Amniotic stem cell (primary cell): ENCODE data around the gene CD300E.

ENCODE experiments used
- DNase-seq: peaks from one replicate; lab custom pipeline; 2025; lab: John Stamatoyannopoulos, UW

The CD300E gene

GRCh38 chr17:74566132-74566753, 57.3 kb downstream of the CD300E start:
- DNase-seq, result no peak

- DNase-seq, result no peak
Measured at GRCh38 chr17:74565126-74565525, 58.4 kb downstream of the CD300E start.

- DNase-seq, result no peak
Measured at GRCh38 chr17:74563358-74563757, 60.2 kb downstream of the CD300E start.

GRCh38 chr17:74561586-74561985, 62.0 kb downstream of the CD300E start:
- no peak for DNase-seq
